Thyroid gland (tissue), 4 donors: ENCODE measurements around the gene WNK1. TPM values are rescaled to one million over a fixed set of nuclear protein-coding genes. Genes with fewer than 3 reads are reported as not detected.

Source experiments
- DNase-seq, 2 donors: peaks; one replicate each; pipeline ENCODE4 v3.0.0-alpha.2; 2019
- H3K27ac ChIP-seq, 3 donors: fragments of 200-600 bp; sonication (generic); 1 replicate in 2 of 3; 2 replicates in 1 of 3; pipeline ENCODE4 v1.5.1; 2016 to 2019; ENCODE audit warnings: mild to moderate bottlenecking in 1 of 3, moderate library complexity in 1 of 3
- H3K27me3 ChIP-seq: fragments of 200-600 bp; sonication (generic); one replicate; pipeline ENCODE4 v1.5.1; 2019
- H3K36me3 ChIP-seq, 2 donors: fragments of 200-600 bp; sonication (generic); one replicate each; pipeline ENCODE4 v1.5.1; 2016 to 2019
- H3K4me1 ChIP-seq, 2 donors: fragments of 200-600 bp; sonication (generic); one replicate each; pipeline ENCODE4 v1.5.1; 2017 to 2019
- H3K4me3 ChIP-seq, 3 donors: fragments of 200-600 bp; sonication (generic); replicated peaks in 1 of 3; 1 replicate in 2 of 3; 2 replicates in 1 of 3; pipeline ENCODE4 v1.5.1; 2016; ENCODE audit warnings: mild to moderate bottlenecking in 1 of 3
- H3K9me3 ChIP-seq: fragments of 200-600 bp; sonication (generic); one replicate; pipeline ENCODE4 v1.5.1; 2017
- CTCF ChIP-seq, 6 experiments: fragments of 200-600 bp in 3 of 6; fragments of 450-650 bp in 3 of 6; sonication (generic) in 3 of 6; IDR thresholded peaks; one replicate each; pipeline ENCODE4 v1.5.1; 2016 to 2019; ENCODE audit warnings: antibody characterized with exemption in 6 of 6, mild to moderate bottlenecking in 2 of 6, inconsistent platforms in 1 of 6, moderate library complexity in 1 of 6
- POLR2A ChIP-seq, 2 donors: fragments of 450-650 bp; IDR thresholded peaks; one replicate each; pipeline ENCODE4 v1.6.1; 2017; ENCODE audit warnings: antibody characterized with exemption in 2 of 2, mild to moderate bottlenecking in 2 of 2, moderate library complexity in 1 of 2
- WGBS, 2 donors: methylation state at CpG; one replicate each; pipeline ENCODE4 v1.1.5; 2017; 5-methylcytosine and 5-hydroxymethylcytosine counted together
- intact Hi-C: fragments of 100-400 bp; cut with DNase I; formaldehyde crosslinking; loops from one replicate; pipeline ENCODE4 v1.15.1; 2023
- total RNA-seq, 4 donors: library from RNA; depleted of rRNA; stranded (reverse); fragments of >200 nt; gene quantifications; one replicate each; pipeline ENCODE4 v1.2.3, GENCODE V29; 2016

WNK1 gene
- total RNA-seq, 4 donors from 2014 or later = 90.0 to 211 (median 109) TPM

- Histone ChIP-seq H3K4me1 (no peaks in the 10 kb centered on the region), H3K9me3 (no peaks in the 10 kb centered on the region), H3K4me3 (no peak overlapping the region), H3K27ac (no peak overlapping the region), H3K36me3 (no peaks in the 10 kb centered on the region), H3K27me3 (no peaks in the 10 kb centered on the region)
- no peak for DNase-seq
- no peak for TF ChIP-seq POLR2A (IDR thresholded peaks at IDR 0.05)
- no peak for TF ChIP-seq CTCF (IDR thresholded peaks at IDR 0.05)
- WGBS, 2 donors = 71 to 78% methylated on average over 6 of the region's 6 CpGs
- intact Hi-C loops = no loop called here
Observed at GRCh38 chr12:740921-741320, 11.5 kb upstream of the WNK1 start.

- Histone ChIP-seq H3K9me3 (no peaks in the 10 kb centered on the region), H3K27me3 (no peaks in the 10 kb centered on the region), H3K36me3 (no peaks in the 10 kb centered on the region), H3K4me3 (no peak overlapping the region), H3K4me1 (peaks cover 7 to 11% of the 10 kb centered on the region in 2 donors), H3K27ac (no peak overlapping the region)
- WGBS, 2 donors = 62 to 84% methylated on average over 1 of the region's 1 CpG
- intact Hi-C loops = loop anchor here (5.0 to 10.0 kb wide), 3 partner anchors 65 to 183 kb away; no protein-coding TSS in a partner anchor
- TF ChIP-seq CTCF (IDR thresholded peaks at IDR 0.05) = no peak
- TF ChIP-seq POLR2A (IDR thresholded peaks at IDR 0.05) = no peak
- no peak for DNase-seq
Observed at GRCh38 chr12:749751-750270, 2.6 kb upstream of the WNK1 start.

GRCh38 chr12:750366-751191, 1.8 kb upstream of the WNK1 start:
- no peaks in the 10 kb centered on the region for H3K36me3 ChIP-seq
- DNase-seq = no peak
- TF ChIP-seq POLR2A (IDR thresholded peaks at IDR 0.05) = no peak
- no peak for TF ChIP-seq CTCF (IDR thresholded peaks at IDR 0.05)
- peaks cover 9 to 13% of the 10 kb centered on the region in 2 donors for H3K4me1 ChIP-seq
- H3K27ac ChIP-seq = peak overlapping the region; percentile 66 to 98 (median 72)
- H3K4me3 ChIP-seq = peak overlapping the region in 2 of 3 donors; percentile 6 to 96
- intact Hi-C loops = loop anchor here (5.0 to 10.0 kb wide), 3 partner anchors 64 to 183 kb away; no protein-coding TSS in a partner anchor
- 9 to 12% methylated on average over 7 of the region's 7 CpGs for WGBS, 2 donors
- H3K27me3 ChIP-seq = no peaks in the 10 kb centered on the region
- no peaks in the 10 kb centered on the region for H3K9me3 ChIP-seq

- H3K27me3 ChIP-seq = no peaks in the 10 kb centered on the region
- 1% methylated on average over 41 to 42 of the region's 42 CpGs for WGBS, 2 donors
- intact Hi-C loops = loop anchor here (5.0 to 10.0 kb wide), 3 partner anchors 63 to 184 kb away; no protein-coding TSS in a partner anchor
- DNase-seq = peak; percentile 88
- no peaks in the 10 kb centered on the region for H3K9me3 ChIP-seq
- H3K4me3 ChIP-seq = peak overlapping the region in 2 of 3 donors; percentile 6 to 96
- H3K36me3 ChIP-seq = no peaks in the 10 kb centered on the region
- TF ChIP-seq CTCF (IDR thresholded peaks at IDR 0.05) (peak in 5 of 6 experiments; percentile 39 to 72 (median 62)), POLR2A (IDR thresholded peaks at IDR 0.05) (peak in 1 of 2 donors; percentile 63)
- H3K27ac ChIP-seq = peak overlapping the region; percentile 66 to 98 (median 72)
- H3K4me1 ChIP-seq = peaks cover 17 to 19% of the 10 kb centered on the region in 2 donors
Observed at GRCh38 chr12:751192-751998, 984 bp upstream of the WNK1 start.
